Ovary (tissue), 3 donors: ENCODE data around the gene DNAL4.

Experiments
- CTCF ChIP-seq, 3 donors: fragments of 450-650 bp in 2 of 3; fragments of 200-600 bp in 1 of 3; IDR thresholded peaks; one replicate each; pipeline versions ENCODE4 v1.5.1 to v1.8.0; 2016 to 2022; ENCODE audit warnings: antibody characterized with exemption in 3 of 3, mild to moderate bottlenecking in 1 of 3
- POLR2A ChIP-seq: fragments of 450-650 bp; IDR thresholded peaks from one replicate; pipeline ENCODE4 v1.6.1; 2017; ENCODE audit warnings: antibody characterized with exemption, mild to moderate bottlenecking, moderate library complexity
- donor health status: DM: no; HTN: no; CAD: no.

GRCh38 chr22:38750104-38750503 lies 43.8 kb downstream of the DNAL4 start:
- TF ChIP-seq POLR2A: no peak
- TF ChIP-seq CTCF (IDR thresholded peaks at IDR 0.05): no peak
